IMR-90 (cell line): ENCODE results near the gene CBX3.

Source experiments
- BHLHE40 ChIP-seq: fragments of 150-350 bp; IDR thresholded peaks from 2 replicates; pipeline ENCODE4 v1.6.1; 2016; ENCODE audit warnings: mild to moderate bottlenecking, low read depth, low read length
- ELK1 ChIP-seq: fragments of 150-350 bp; IDR thresholded peaks from 2 replicates; pipeline ENCODE4 v1.6.1; 2016; ENCODE audit warnings: low read depth, mild to moderate bottlenecking, low read length, moderate library complexity, borderline replicate concordance
- MAFK ChIP-seq: IDR thresholded peaks from 2 replicates; pipeline ENCODE4 v1.6.1; 2012; ENCODE audit warnings: low read depth, low read length, improper control_type of control experiment
- NFE2L2 ChIP-seq: fragments of 150-350 bp; IDR thresholded peaks from 2 replicates; pipeline ENCODE4 v1.6.1; 2016; ENCODE audit warnings: low read depth, mild to moderate bottlenecking, low read length
- POLR2A ChIP-seq: IDR thresholded peaks from 2 replicates; pipeline ENCODE4 v1.6.1; 2012; ENCODE audit warnings: mild to moderate bottlenecking, low read depth, low read length
- RAD21 ChIP-seq: IDR thresholded peaks from 2 replicates; pipeline ENCODE4 v1.6.1; 2012; ENCODE audit warnings: low read length, improper control_type of control experiment
- RCOR1 ChIP-seq: IDR thresholded peaks from 2 replicates; pipeline ENCODE4 v1.6.1; 2012; ENCODE audit warnings: mild to moderate bottlenecking, low read length, improper control_type of control experiment; ENCODE audit not compliant: insufficient replicate concordance
- RFX5 ChIP-seq: IDR thresholded peaks from 2 replicates; pipeline ENCODE4 v1.8.0; 2012; ENCODE audit warnings: low read depth, mild to moderate bottlenecking, low read length, moderate library complexity
- USF2 ChIP-seq: fragments of 150-350 bp; IDR thresholded peaks from 2 replicates; pipeline ENCODE4 v1.6.1; 2017; ENCODE audit warnings: mild to moderate bottlenecking, antibody characterized with exemption, low read length, low read depth
- TF ChIP-seq, protein P1 (sequence below): conservative IDR thresholded peaks from 2 replicates; pipeline ENCODE4 v1.5.1; 2012; ENCODE audit warnings: mild to moderate bottlenecking, low read depth, low read length, improper control_type of control experiment

GRCh38 chr7:26198133-26198780, 3.3 kb upstream of the CBX3 start:
- TF ChIP-seq, protein P1, sequence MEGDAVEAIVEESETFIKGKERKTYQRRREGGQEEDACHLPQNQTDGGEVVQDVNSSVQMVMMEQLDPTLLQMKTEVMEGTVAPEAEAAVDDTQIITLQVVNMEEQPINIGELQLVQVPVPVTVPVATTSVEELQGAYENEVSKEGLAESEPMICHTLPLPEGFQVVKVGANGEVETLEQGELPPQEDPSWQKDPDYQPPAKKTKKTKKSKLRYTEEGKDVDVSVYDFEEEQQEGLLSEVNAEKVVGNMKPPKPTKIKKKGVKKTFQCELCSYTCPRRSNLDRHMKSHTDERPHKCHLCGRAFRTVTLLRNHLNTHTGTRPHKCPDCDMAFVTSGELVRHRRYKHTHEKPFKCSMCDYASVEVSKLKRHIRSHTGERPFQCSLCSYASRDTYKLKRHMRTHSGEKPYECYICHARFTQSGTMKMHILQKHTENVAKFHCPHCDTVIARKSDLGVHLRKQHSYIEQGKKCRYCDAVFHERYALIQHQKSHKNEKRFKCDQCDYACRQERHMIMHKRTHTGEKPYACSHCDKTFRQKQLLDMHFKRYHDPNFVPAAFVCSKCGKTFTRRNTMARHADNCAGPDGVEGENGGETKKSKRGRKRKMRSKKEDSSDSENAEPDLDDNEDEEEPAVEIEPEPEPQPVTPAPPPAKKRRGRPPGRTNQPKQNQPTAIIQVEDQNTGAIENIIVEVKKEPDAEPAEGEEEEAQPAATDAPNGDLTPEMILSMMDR: peak; percentile 54
- TF ChIP-seq POLR2A (no peak), ELK1 (no peak), NFE2L2 (no peak), BHLHE40 (no peak), USF2 (no peak), RAD21 (no peak), RCOR1 (no peak), RFX5 (no peak), MAFK (no peak)
